Measurements from ENCODE around the gene ASAH2. TPM values are rescaled to one million over a fixed set of nuclear protein-coding genes. Genes with fewer than 3 reads are reported as not detected.

The ASAH2 gene
- total and polyA plus RNA-seq, 2 of the 8 experiments (the other 6 are each of a cell fraction or from before 2014, with no cell fraction given) = 1.2 to 3.1 TPM

DNA sequence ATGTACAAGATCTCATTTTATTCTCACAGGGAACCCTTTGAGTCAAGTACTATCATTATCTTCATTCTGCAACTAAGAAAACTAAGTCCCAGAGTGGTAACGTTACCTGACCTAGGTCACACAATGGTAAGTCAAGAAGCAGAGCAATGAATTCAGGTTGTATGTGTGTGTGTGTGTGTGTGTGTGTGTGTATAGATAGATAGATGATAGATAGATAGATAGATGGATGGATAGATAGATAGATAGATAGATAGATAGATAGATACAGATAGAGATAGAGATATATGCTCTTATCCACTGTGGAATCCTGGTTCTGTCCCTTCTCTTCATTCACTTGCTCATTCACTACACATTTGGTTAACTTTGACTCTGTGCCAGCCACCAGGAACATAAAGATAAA, 29.8 kb downstream of the ASAH2 start (continued):
- TF ChIP-seq, protein P1, sequence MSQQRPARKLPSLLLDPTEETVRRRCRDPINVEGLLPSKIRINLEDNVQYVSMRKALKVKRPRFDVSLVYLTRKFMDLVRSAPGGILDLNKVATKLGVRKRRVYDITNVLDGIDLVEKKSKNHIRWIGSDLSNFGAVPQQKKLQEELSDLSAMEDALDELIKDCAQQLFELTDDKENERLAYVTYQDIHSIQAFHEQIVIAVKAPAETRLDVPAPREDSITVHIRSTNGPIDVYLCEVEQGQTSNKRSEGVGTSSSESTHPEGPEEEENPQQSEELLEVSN (IDR thresholded peaks at IDR 0.05) = no peak
- TF ChIP-seq GTF2F1 (IDR thresholded peaks at IDR 0.05; ENCODE audit: borderline replicate concordance, low read depth, low read length) (no peak), SAP30 (IDR thresholded peaks at IDR 0.05; ENCODE audit: insufficient read depth, insufficient replicate concordance, low read length) (no peak), EGR1 (IDR thresholded peaks at IDR 0.05; ENCODE audit: borderline replicate concordance, low read depth, low read length) (no peak), RBBP5 (IDR thresholded peaks at IDR 0.05; ENCODE audit: borderline replicate concordance, low read depth, low read length) (no peak)
